WTC11 (cell line): Measurements from ENCODE around the gene SST. TPM values are rescaled to one million over a fixed set of nuclear protein-coding genes. Genes with fewer than 3 reads are reported as not detected.

Experiments
- ATAC-seq: fragments of 200-7000 bp; cut with Tn5 transposase; 2 replicates; pipeline ENCODE4 v1.10.0; 2021; ENCODE audit warnings: mild to moderate bottlenecking, moderate library complexity
- CTCF ChIA-PET: fragments of 300-600 bp; sonication (Branson Sonifier 250); formaldehyde crosslinking; loops from one replicate; lab custom pipeline; 2021; ENCODE audit warnings: antibody characterized with exemption; lab: Charles Lee
- POLR2A ChIA-PET: fragments of 350-600 bp; sonication (Branson Sonifier 250); formaldehyde crosslinking; loops from one replicate; lab custom pipeline; 2021; ENCODE audit warnings: antibody characterized with exemption; lab: Charles Lee
- DNase-seq: peaks from one replicate; pipeline ENCODE4 v3.0.0; 2021; ENCODE audit warnings: low spot score
- H3K27ac Mint-ChIP-seq: 2 replicates; pipeline ENCODE4 v1.8.0; 2021; ENCODE audit warnings: mixed read lengths
- H3K27me3 Mint-ChIP-seq: 2 replicates; pipeline ENCODE4 v1.8.0; 2021; ENCODE audit warnings: low read depth, mild to moderate bottlenecking, moderate library complexity, mixed read lengths
- H3K36me3 Mint-ChIP-seq: 2 replicates; pipeline ENCODE4 v1.8.0; 2021; ENCODE audit warnings: mixed read lengths
- H3K4me1 Mint-ChIP-seq: 2 replicates; pipeline ENCODE4 v1.8.0; 2022; ENCODE audit warnings: mixed read lengths
- H3K4me3 Mint-ChIP-seq: 2 replicates; pipeline ENCODE4 v1.8.0; 2021; ENCODE audit warnings: mild to moderate bottlenecking, moderate library complexity, mixed read lengths
- H3K9me3 Mint-ChIP-seq: 2 replicates; pipeline ENCODE4 v1.8.0; 2021; ENCODE audit warnings: mixed read lengths
- AFF4 ChIP-seq: sonication (generic); formaldehyde crosslinking; IDR thresholded peaks from 2 replicates; pipeline ENCODE4 v1.8.1; 2023; ENCODE audit warnings: mild to moderate bottlenecking, missing genetic modification reagents, borderline replicate concordance
- ARID4B ChIP-seq: sonication (generic); formaldehyde crosslinking; IDR thresholded peaks from 2 replicates; pipeline ENCODE4 v1.8.0; 2023; ENCODE audit warnings: missing genetic modification reagents, mild to moderate bottlenecking, borderline replicate concordance
- CBFB ChIP-seq: sonication (generic); formaldehyde crosslinking; IDR thresholded peaks from 2 replicates; pipeline ENCODE4 v1.8.1; 2022; ENCODE audit warnings: mild to moderate bottlenecking, low read depth, missing genetic modification reagents
- CREM ChIP-seq: sonication (generic); formaldehyde crosslinking; IDR thresholded peaks from 2 replicates; pipeline ENCODE4 v1.8.1; 2022; ENCODE audit warnings: mild to moderate bottlenecking, missing genetic modification reagents, moderate library complexity
- ESRRA ChIP-seq: sonication (generic); formaldehyde crosslinking; IDR thresholded peaks from 2 replicates; pipeline ENCODE4 v1.8.1; 2022; ENCODE audit warnings: mild to moderate bottlenecking, missing genetic modification reagents, borderline replicate concordance
- GTF2I ChIP-seq: fragments of 250-450 bp; sonication (Bioruptor Pico); conservative IDR thresholded peaks from 2 replicates; pipeline ENCODE4 v1.4.0; 2021; ENCODE audit warnings: mild to moderate bottlenecking
- HMGXB4 ChIP-seq: sonication (generic); formaldehyde crosslinking; IDR thresholded peaks from 2 replicates; pipeline ENCODE4 v1.8.1; 2023; ENCODE audit warnings: mild to moderate bottlenecking, moderate library complexity, missing genetic modification reagents
- MLX ChIP-seq: sonication (generic); formaldehyde crosslinking; IDR thresholded peaks from 2 replicates; pipeline ENCODE4 v1.8.1; 2023; ENCODE audit warnings: mild to moderate bottlenecking, missing genetic modification reagents, moderate library complexity
- MYBL2 ChIP-seq: sonication (generic); formaldehyde crosslinking; IDR thresholded peaks from 2 replicates; pipeline ENCODE4 v1.8.1; 2023; ENCODE audit warnings: mild to moderate bottlenecking, moderate library complexity, missing genetic modification reagents
- NFE2L1 ChIP-seq: sonication (generic); formaldehyde crosslinking; IDR thresholded peaks from 2 replicates; pipeline ENCODE4 v1.8.1; 2023; ENCODE audit warnings: missing genetic modification reagents
- NFYB ChIP-seq: sonication (generic); formaldehyde crosslinking; conservative IDR thresholded peaks from 2 replicates; pipeline ENCODE4 v1.8.0; 2022; ENCODE audit warnings: low read depth, missing genetic modification reagents
- NR2C2 ChIP-seq: sonication (generic); formaldehyde crosslinking; IDR thresholded peaks from 2 replicates; pipeline ENCODE4 v1.8.0; 2022; ENCODE audit warnings: mild to moderate bottlenecking, missing genetic modification reagents
- OVOL2 ChIP-seq: fragments of 250-450 bp; sonication (Bioruptor Pico); IDR thresholded peaks from 2 replicates; pipeline ENCODE4 v1.9.0; 2021; ENCODE audit warnings: mild to moderate bottlenecking, borderline replicate concordance
- PREB ChIP-seq: sonication (generic); formaldehyde crosslinking; IDR thresholded peaks from 2 replicates; pipeline ENCODE4 v1.8.1; 2022; ENCODE audit warnings: mild to moderate bottlenecking, missing genetic modification reagents, moderate library complexity, borderline replicate concordance
- RORB ChIP-seq: fragments of 250-450 bp; sonication (Bioruptor Pico); IDR thresholded peaks from 2 replicates; pipeline ENCODE4 v1.9.0; 2021; ENCODE audit warnings: mild to moderate bottlenecking
- TEAD1 ChIP-seq: sonication (generic); formaldehyde crosslinking; IDR thresholded peaks from 2 replicates; pipeline ENCODE4 v1.8.0; 2022; ENCODE audit warnings: mild to moderate bottlenecking, missing genetic modification reagents
- ZBTB21 ChIP-seq: sonication (generic); formaldehyde crosslinking; IDR thresholded peaks from 2 replicates; pipeline ENCODE4 v1.8.1; 2023; ENCODE audit warnings: mild to moderate bottlenecking, missing genetic modification reagents, borderline replicate concordance
- ZMAT4 ChIP-seq: fragments of 250-450 bp; sonication (Bioruptor Pico); IDR thresholded peaks from 2 replicates; pipeline ENCODE4 v1.9.0; 2021; ENCODE audit warnings: mild to moderate bottlenecking
- ZNF121 ChIP-seq: sonication (generic); formaldehyde crosslinking; IDR thresholded peaks from 2 replicates; pipeline ENCODE4 v1.8.0; 2023; ENCODE audit warnings: missing genetic modification reagents
- ZNF263 ChIP-seq: sonication (generic); formaldehyde crosslinking; IDR thresholded peaks from 2 replicates; pipeline ENCODE4 v1.8.1; 2022; ENCODE audit warnings: low read depth, mild to moderate bottlenecking, moderate library complexity, missing genetic modification reagents
- total RNA-seq: library from RNA; stranded (reverse); gene quantifications from 3 replicates; pipeline ENCODE4 v1.2.3, GENCODE V29; 2021

The SST gene
- total RNA-seq, 1 experiment from 2014 or later, result 0.70 TPM

- POLR2A ChIA-PET, result interaction anchor here (0.6 kb wide), 1 partner anchor 403 kb away, joined by 3 read pairs; no protein-coding TSS in a partner anchor
- no peak overlapping the region for H3K27ac Mint-ChIP-seq
- peaks cover 99% of the 10 kb centered on the region for H3K27me3 Mint-ChIP-seq
- H3K9me3 Mint-ChIP-seq, result no peaks in the 10 kb centered on the region
- ATAC-seq (no peak), DNase-seq (no peak)
- CTCF ChIA-PET, result interaction anchor here (1.2 kb wide), 1 partner anchor 53 kb away, joined by 4 read pairs; no protein-coding TSS in a partner anchor
- H3K4me1 Mint-ChIP-seq, result peaks cover 35% of the 10 kb centered on the region
- TF ChIP-seq RORB (CRISPR knock-in tag) (no peak), ESRRA (no peak), TEAD1 (CRISPR knock-in tag) (no peak), GTF2I (no peak), NFYB (no peak), PREB (CRISPR knock-in tag) (no peak), ZNF263 (CRISPR knock-in tag) (no peak), HMGXB4 (no peak), MLX (no peak), NR2C2 (CRISPR knock-in tag) (no peak), ZBTB21 (no peak), ZMAT4 (CRISPR knock-in tag) (no peak), NFE2L1 (CRISPR knock-in tag) (no peak), OVOL2 (CRISPR knock-in tag) (no peak), ARID4B (CRISPR knock-in tag) (no peak), ZNF121 (CRISPR knock-in tag) (no peak), MYBL2 (no peak), AFF4 (CRISPR knock-in tag) (no peak), CBFB (no peak), CREM (CRISPR knock-in tag) (no peak)
- no peak overlapping the region for H3K4me3 Mint-ChIP-seq
- H3K36me3 Mint-ChIP-seq, result no peaks in the 10 kb centered on the region; the same call in 1 of the 2 replicates
These were observed 43.6 kb downstream of the SST start for GRCh38 chr3:187626581-187626980.
